NCI-H1694 treated with DMSO at 0.1 percent for 48 hours (cell line): ENCODE data around the gene CRPPA.
"Not testable (repeated sequence)": the region's sequence is repeated elsewhere in the genome, so short reads cannot be mapped to it uniquely, and the experiment has no call there.

Experiments used
- DNase-seq: peaks from one replicate; lab custom pipeline; 2025; lab: John Stamatoyannopoulos, UW

The CRPPA gene

DNA sequence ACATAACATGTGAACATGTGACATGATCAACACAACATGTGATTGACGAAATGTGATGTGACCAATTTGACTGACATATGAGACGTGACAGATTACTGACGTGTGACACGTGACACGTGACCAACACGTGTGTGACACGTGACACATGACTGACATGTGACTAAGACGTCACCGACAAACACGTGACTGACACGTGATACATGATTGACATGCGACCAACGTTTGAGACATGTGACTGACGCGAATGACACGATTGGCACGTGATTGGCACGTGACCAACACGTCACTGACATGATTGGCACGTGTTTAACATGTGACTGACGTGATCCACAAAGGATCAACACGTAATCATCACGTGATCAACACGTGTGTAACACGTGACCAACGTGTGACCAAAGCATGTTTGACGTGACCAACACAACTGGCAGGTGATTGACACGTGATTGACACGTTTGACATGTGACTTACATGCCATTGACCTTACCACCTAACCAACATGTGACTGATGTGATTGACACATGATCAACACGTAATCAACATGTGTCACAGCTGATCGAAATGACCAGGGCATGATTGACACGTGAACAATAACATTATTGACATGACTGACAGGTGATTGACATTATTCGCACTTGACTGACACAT is 23.7 kb downstream of the CRPPA start:
- no peak for DNase-seq

DNA sequence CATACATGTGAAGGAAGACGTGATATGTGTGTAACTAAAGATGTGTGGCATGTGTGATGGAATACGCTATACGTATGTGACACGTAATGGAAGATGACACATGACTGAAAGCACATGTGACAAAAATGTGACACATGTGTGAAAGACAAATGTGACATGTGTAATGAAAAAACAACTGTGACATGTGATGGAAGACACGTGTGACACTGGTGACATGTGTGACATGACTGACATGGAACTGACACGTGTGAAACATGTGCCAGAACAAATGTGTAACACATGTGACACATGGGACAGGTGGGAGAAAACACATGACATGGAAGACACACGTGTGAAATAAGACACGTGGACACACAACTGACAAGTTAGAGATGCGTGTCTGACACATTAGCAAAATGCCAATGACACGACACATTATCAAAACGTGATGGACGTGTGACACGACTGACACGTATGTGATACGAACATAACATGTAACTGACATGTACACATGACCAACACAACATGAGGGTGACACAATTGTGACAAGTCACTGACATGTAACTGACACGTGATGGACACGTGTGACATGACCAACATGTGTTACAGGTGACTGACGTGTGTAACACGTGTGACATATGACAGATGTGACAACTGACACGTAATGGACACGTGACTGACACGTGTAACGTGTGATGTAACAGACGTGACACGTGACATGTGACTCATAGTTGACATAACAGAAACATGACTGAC is 24.4 kb downstream of the CRPPA start:
- DNase-seq: no peak

DNA sequence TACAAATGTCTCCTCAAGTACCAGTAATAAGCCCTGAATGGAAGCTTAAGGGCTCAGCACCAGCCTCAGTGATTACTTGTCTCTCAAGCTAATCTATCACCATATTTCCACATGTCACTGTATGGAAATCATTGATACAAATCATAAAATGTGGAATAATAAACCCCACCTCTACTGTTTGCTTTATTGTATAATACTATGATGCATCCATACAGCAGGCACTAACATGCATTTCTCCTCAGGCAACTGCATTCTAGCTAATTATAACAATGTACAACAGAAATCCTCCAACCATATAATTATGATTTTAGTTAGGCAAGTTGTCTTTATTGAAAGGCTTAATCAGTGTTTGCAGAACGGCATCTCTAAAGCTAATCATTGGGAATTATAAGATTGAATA is 26.2 kb downstream of the CRPPA start:
- no peak for DNase-seq

DNA sequence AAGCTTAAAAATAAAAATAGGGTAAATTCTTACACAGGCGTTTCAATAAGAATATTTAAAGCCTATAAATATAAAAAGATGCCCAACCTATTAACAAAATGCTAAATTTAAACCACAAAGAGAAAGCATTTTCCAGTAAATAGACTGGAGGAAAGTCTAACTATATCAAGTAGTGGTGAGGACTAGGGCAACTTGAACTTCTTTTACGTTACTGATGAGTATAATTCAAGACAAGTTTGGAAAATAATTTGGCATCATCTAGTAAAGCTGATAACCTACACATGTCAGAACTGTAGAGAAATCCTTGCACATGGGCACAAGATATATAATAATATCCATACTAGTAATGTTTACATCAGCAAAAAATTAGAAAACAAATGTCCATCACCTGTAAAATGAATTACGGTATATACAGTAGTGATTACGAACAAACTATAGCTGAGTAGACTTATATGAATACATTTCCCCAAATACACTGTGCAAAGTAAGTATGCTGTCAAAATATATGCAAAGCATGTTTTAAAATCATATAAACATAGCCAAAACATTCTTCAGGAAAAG is 27.4 kb downstream of the CRPPA start:
- no peak for DNase-seq

DNA sequence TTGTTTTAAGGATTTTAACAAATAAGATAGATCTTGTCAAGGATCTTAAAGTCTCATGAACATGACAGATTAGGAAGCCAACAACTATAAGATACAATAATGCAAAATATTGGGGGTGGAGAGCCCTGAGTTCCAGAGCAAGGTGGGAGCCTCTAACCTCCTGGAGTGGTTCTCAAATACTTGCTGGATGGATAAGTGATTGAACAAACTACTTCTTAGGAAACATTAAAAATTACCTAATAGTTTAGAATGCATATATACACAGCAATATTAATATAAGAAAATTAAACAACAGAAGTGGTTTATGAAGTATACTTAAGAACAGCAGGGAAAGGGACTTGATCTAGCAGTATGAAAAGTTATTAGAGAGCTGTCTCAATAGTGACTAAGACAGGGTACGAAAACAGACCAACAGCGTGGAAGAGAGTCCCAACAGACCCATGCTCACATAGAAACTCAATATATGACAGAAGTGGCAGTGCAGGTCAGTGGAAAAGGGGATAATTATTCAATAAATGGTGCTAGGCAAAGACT is 28.3 kb downstream of the CRPPA start:
- DNase-seq: no peak

DNA sequence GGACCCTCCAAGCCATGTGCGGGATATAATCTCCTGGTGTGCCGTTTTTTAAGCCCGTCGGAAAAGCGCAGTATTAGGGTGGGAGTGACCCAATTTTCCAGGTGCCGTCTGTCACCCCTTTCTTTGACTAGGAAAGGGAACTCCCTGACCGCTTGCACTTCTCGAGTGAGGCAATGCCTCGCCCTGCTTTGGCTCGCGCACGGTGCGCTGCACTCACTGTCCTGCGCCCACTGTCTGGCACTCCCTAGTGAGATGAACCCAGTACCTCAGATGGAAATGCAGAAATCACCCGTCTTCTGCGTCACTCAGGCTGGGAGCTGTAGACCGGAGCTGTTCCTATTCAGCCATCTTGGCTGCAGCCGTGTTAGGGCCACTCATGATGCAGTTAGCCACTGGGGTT is 37.6 kb downstream of the CRPPA start:
- DNase-seq: not testable (repeated sequence)

DNA sequence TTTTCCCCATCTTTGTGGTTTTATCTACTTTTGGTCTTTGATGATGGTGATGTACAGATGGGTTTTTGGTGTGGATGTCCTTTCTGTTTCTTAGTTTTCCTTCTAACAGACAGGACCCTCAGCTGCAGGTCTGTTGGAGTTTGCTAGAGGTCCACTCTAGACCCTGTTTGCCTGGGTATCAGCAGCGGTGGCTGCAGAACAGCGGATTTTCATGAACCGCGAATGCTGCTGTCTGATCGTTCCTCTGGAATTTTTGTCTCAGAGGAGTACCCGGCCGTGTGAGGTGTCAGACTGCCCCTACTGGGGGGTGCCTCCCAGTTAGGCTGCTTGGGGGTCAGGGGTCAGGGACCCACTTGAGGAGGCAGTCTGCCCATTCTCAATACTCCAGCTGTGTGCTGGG is 38.2 kb downstream of the CRPPA start:
- not testable (repeated sequence) for DNase-seq
